DND-41 (cell line): Measurements from ENCODE around the gene ERC2.

Experiments
- CTCF ChIP-seq: IDR thresholded peaks from 2 replicates; pipeline ENCODE4 v1.5.1; 2012; ENCODE audit warnings: borderline replicate concordance, low read length, moderate library complexity, mild to moderate bottlenecking; ENCODE audit not compliant: poor library complexity, severe bottlenecking; ENCODE audit errors: extremely low read depth
- EZH2 ChIP-seq: IDR thresholded peaks from 3 replicates; pipeline ENCODE4 v1.6.1; 2012; ENCODE audit warnings: borderline replicate concordance, low read depth, mild to moderate bottlenecking, moderate library complexity, low read length, inconsistent platforms; ENCODE audit not compliant: severe bottlenecking

- no peak for TF ChIP-seq CTCF
- no peak for TF ChIP-seq EZH2
Measured at GRCh38 chr3:55558316-55558715, 910.0 kb downstream of the ERC2 start.
